ENCODE measurements around the gene BRWD1.

DNA sequence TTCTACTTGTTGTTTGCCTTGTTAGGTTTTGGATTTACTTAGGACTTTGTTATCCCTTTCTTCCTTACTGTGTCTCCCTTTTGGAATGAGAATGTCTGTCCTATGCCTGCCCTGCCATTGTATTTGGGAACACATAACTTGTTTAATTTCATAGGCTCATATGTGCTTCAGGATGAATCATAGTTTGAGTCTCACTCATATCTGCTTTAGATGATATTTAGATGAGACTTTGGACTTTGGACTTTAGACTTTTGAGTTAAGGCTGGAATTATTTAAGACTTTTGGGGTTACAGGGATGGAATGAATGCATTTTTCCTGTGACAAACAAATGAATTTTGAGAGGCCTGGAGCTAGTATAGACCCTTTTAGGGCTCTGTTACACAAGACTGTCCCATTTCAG, 163.6 kb downstream of the BRWD1 start:
- TF ChIP-seq, protein P1, sequence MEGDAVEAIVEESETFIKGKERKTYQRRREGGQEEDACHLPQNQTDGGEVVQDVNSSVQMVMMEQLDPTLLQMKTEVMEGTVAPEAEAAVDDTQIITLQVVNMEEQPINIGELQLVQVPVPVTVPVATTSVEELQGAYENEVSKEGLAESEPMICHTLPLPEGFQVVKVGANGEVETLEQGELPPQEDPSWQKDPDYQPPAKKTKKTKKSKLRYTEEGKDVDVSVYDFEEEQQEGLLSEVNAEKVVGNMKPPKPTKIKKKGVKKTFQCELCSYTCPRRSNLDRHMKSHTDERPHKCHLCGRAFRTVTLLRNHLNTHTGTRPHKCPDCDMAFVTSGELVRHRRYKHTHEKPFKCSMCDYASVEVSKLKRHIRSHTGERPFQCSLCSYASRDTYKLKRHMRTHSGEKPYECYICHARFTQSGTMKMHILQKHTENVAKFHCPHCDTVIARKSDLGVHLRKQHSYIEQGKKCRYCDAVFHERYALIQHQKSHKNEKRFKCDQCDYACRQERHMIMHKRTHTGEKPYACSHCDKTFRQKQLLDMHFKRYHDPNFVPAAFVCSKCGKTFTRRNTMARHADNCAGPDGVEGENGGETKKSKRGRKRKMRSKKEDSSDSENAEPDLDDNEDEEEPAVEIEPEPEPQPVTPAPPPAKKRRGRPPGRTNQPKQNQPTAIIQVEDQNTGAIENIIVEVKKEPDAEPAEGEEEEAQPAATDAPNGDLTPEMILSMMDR (IDR thresholded peaks at IDR 0.05), result no peak
- TF ChIP-seq POLR2A (IDR thresholded peaks at IDR 0.05) (no peak), POLR2AphosphoS5 (IDR thresholded peaks at IDR 0.05) (no peak)
